NCI-H187 treated with DMSO at 0.1 percent for 48 hours (cell line): Measurements from ENCODE around the gene SNRNP200.
"Not testable (repeated sequence)": the region's sequence is repeated elsewhere in the genome, so short reads cannot be mapped to it uniquely, and the experiment has no call there.

Source experiments
- DNase-seq: peaks from one replicate; lab custom pipeline; 2025; lab: John Stamatoyannopoulos, UW

The SNRNP200 gene

DNA sequence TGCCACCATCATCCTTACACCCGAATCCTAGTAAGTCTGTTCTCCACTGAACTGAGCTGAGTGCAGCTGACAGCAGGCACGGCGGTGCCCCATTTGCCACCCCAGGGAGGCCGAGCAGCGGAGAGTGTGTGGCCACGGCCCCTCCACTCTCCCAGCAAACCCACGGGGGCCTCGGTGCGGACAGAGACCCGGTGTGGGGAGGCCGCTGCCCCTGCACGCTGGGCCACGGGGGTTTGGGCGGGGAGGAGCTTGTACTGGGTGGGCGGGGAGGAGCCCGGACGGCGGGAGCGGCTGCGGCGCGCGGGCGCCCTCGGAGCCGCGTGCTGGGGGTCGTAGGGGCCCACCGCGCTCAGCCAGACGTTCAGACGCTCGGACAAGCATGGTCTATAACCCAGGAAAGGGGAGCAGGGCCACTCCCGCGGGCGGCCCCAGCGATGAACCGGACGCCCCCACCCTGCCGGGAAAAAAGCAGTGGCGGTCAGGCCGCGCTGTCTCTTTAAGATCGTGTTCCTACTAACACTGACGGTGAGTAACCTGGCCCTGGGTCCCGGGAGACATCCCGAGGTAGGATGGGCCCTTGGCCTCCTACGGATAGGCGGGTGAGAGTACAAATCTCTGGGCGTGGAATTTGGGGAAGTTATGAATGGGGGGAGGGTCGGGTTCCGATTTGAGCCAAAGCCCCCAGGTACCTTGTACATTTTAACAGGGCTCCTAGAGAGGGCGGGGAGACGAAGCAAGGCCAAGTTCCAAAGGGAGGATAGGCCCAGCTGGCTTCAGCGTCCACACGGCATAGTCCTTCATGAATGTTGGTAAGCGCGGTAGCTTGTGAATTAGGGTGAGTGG lies 19.9 kb upstream of the SNRNP200 start, which contains the start of gene ITPRIPL1:
TSS of gene ITPRIPL1 (plus strand) at position 277 of the 843 bp plus-strand sequence. CDS start at position 800, 523 bp downstream.
- DNase-seq = no peak

GRCh38 chr2:96324721-96325040 lies 19.3 kb upstream of the SNRNP200 start:
- no peak for DNase-seq

DNA sequence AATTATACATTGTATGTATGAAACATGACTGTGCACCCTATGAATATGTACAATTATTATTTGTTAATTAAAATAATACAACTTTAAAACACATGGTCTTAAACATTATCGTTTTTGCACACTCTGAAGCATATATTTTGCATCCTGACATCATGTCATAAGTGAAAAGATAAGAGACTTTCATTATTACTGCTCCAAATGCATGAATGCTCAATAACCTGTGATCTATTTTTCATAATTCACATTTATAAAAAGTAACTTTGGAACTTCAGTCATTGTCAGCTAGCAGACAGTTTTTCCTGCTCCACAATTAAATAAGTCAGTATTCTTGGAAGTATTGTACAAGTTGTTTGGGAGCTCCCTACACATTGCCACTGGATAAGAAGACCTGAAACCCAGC lies 18.5 kb upstream of the SNRNP200 start:
- DNase-seq = no peak

DNA sequence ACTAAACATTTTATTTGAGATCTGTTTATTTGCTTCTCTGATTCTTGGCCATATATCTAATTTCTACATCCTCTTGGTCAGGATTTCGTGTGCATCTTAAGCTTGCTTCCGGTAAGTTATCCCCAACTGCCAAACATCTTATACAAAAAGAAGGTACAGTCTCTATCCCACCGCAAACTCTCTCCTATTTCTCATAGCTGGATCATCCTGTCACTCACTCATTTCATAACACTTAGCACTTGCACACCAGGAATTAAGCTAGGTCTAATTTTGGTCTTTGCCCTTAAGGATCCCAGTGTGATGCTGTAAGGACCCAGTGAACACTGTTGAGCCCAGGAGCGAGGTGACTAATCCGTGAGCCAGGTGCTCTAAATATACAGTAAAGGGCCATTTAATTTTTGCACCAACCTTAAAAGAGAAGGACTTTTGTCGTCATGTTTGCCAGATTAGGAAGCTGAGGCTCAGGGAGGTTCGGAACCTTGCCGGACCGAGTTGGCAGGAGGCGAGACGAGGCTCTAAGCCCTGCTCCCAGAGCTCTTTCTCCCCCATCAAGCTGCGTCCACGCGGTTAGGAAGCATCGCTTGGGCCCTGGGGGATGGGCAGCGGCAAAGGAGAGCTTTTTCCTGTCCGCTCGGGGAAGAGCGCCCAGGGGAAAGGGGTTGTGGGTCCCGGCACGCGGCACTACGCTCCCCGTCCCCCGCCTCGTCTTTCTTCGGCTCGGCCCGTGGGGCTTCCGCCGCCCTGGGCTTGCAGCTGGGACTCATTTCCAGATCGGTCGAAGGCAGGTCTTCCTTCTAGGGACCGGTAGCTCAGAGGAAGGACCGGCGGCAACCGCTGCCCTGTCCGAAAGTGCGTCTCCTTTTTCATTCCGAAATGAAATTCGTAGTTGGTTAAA lies 15.6 kb upstream of the SNRNP200 start:
- no peak for DNase-seq

- no peak for DNase-seq
Observed at GRCh38 chr2:96320326-96320725, 15.0 kb upstream of the SNRNP200 start.

DNA sequence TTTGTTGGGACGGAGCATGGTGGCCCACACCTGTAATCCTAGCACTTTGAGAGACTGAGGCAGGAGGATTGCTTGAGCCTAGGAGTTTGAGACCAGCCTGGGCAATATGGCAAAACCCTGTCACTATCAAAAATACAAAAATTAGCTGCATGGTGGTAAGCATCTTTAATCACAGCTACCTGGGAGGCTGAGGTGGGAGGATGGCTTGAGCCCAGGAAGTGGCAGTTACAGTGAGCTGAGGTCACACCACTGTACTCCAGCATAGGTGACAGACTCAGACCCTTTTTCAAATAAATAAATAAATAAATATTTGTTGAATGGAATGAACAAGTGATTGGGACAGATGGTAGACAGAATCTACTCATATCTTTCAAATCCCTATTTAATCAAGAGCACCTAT lies 14.1 kb upstream of the SNRNP200 start:
- DNase-seq = no peak

GRCh38 chr2:96318723-96319122 lies 13.4 kb upstream of the SNRNP200 start:
- DNase-seq = no peak

- no peak for DNase-seq
Observed at GRCh38 chr2:96317584-96317997, 12.2 kb upstream of the SNRNP200 start.

- DNase-seq = no peak
Observed at GRCh38 chr2:96316999-96317398, 11.7 kb upstream of the SNRNP200 start.

DNA sequence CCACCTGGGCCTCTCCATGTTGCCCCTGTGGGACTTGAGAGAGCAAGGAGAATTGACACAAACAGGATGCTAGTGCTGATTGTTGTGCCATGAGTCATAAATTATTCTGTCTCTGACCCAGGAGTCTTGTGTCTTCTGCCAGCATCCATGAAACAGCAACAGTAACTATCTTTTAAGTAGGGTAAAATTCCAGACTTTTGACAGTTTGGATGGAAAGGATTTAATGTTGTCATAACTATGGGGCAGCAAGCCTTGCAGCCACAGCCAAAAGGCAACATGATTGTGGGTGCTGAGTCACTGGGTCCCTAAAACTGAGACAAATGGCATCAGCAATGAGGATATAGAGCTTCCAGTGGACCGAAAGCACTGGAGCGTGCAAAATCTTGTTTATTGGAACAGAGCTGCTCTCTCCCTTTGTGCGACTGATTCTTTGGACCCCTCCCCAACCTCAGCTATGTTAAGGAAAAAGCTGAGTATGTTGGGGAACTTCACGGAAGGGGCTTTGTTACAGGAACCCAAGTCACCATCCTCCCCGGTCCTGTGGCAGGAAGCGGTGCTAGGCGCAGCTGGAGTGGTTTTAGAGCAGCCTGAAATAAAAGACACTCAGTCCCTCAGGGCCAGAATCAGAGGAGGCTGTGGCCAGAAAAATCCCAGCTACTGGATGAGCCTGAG lies 10.2 kb upstream of the SNRNP200 start:
- DNase-seq = no peak

DNA sequence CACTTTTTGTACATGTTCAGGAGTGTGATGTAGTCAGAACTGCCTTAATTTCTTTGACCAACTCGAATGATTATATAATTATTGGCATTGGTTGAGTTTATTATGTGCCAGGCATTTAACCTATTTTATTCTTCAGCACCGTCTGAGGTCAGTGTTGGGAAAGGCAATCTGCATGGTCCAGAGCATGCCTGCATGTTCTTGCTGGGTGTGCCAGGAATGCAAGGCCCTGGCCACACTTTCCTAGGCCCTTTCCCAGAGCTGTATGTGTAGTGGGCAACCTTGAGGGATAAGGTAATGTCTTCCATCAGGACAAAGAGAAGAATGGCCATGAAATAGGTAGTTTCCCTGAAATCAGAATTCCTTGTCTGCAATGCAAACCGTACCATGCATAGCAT lies 9.7 kb upstream of the SNRNP200 start:
- DNase-seq = no peak

DNA sequence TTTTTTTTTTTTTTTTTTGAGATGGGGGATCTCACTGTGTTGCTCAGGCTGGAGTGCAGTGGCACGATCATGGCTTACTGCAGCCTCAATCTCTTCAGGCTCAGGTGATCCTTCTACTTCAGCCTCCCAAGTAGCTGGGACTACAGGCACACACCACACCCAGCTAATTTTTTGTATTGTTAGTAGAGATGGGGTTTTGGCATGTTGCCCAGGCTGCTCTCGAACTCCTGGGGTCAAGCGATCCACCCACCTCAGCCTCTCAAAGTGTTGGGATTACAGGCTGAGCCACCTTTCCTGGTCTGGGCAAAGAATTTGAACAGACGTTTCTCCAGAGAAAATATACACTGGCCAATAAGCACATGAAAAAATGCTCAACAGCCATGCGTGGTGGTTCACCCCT lies 2.9 kb upstream of the SNRNP200 start:
- no peak for DNase-seq

DNA sequence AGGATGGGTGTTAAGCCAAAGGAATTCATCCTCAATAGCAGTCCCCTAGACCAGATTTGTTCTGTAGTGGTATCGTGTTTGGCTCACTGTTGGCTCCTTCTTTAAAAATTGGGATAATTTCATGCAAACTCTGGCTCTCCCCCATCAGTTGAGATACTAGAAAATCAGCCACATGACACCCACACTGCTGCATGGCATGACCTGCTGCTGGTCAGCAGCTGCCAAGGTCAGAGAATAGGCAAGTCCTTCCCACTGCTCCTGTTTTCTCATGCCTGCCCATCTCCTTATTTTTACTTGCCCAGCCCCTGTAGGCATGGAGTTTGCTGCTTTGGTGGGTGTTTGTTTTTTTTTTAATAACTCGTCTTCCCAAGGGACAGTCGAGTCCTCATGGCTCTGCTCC lies 1.0 kb upstream of the SNRNP200 start:
- DNase-seq = no peak

DNA sequence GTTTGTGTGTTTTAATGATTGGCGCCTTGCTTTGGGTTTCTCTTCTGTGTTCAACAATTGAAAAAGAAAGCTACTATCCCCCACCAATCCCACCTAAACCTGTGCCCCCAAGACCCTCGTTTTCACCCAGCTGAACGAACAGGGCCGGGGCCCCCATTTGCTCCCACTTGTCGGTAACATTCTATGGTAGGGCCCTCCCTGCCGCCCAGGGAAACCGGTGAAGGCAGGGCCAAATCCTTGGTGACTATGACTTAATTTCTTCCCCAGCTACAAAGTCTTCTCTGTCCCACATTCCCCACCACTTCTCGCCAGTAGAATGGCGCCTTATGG lies 598 bp upstream of the SNRNP200 start:
- DNase-seq = no peak

DNA sequence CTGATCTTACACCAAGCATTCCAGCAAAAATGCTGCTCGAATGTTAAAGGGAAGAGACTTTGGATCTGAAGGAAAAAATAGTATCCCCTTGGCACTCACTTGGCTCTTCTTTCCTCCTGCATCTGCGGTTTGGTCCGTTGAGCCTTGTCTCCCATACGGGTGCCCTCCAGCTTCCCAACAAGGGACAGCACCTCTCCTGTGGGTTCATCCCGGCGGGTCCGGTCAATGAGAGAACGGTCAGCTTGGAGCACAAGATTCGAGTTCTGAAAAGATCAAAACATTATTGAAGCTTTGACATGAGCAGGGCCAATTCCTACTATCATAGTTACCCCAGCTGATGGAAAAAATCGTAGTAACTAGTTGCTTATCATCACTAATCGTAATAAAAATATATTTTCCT lies 740 bp downstream of the SNRNP200 start:
- no peak for DNase-seq

GRCh38 chr2:96301865-96302264 lies 3.5 kb downstream of the SNRNP200 start:
- DNase-seq = no peak

- no peak for DNase-seq
Observed at GRCh38 chr2:96296925-96297324, 8.4 kb downstream of the SNRNP200 start.

GRCh38 chr2:96294271-96294670 lies 11.1 kb downstream of the SNRNP200 start:
- DNase-seq = not testable (repeated sequence)

DNA sequence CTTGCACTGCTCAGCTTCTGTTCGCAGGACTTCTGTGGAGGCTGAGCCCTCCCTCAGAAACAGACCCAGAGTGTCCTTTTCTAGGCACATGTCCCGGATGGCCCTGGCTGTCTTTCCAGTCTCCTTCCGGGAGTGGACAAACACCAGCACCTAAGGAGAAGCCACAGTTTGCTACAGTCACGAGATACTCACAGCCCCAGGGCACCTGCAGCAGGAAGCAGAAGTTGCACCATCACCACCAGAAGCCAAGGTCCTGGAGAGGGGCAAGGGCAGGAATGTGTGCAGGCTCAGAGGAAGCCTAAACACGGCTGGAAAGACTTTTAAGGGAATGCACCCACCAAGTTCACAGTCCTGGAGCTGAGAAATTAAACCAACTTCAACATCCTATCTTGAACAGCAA lies 13.6 kb downstream of the SNRNP200 start:
- DNase-seq = no peak

- DNase-seq = no peak
Observed at GRCh38 chr2:96287273-96287856, 18.0 kb downstream of the SNRNP200 start.

DNA sequence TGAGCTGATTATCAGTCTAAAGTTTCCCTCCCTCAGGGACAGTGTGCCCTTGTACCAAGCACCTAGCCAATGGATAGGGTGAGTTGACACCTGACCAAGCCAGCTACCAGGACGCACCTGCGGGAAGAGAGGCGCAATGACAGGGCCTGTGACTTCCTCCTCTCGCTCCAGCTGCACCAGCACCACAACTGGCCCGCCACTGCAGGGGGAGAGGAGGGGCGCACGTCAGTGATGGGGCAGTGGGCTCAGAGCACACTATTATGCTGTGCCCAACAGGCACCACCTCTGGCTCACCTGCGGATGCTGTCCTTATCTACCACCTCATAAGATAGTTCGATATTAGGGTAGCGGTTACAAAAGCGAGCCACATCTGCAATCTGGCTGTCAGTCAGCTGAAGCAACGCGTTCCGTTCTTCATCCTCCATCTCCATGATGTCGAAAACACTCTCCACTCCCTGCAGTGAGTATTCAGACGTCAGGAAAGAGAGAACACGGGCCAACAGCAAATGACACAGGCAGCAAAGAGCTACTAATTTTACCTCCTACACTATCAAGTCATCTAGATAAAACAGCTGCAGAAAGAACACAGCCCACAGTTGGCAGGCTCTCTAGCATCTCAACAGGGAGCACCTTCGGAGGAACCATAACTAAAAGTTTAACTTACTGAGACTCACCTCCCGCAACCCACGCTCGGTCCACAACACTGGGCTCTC lies 28.4 kb downstream of the SNRNP200 start:
- no peak for DNase-seq
